HG03457 (cell line): ENCODE results near the gene DNAJC1.
"Not testable (repeated sequence)": the region's sequence is repeated elsewhere in the genome, so short reads cannot be mapped to it uniquely, and the experiment has no call there.

ENCODE experiments used
- ATAC-seq: cut with Tn5 transposase; IDR thresholded peaks from one replicate; pipeline ENCODE4 v1.9.1; 2021; ENCODE audit warnings: moderate number of reproducible peaks; ENCODE audit not compliant: unreplicated experiment

DNAJC1 gene, protein sequence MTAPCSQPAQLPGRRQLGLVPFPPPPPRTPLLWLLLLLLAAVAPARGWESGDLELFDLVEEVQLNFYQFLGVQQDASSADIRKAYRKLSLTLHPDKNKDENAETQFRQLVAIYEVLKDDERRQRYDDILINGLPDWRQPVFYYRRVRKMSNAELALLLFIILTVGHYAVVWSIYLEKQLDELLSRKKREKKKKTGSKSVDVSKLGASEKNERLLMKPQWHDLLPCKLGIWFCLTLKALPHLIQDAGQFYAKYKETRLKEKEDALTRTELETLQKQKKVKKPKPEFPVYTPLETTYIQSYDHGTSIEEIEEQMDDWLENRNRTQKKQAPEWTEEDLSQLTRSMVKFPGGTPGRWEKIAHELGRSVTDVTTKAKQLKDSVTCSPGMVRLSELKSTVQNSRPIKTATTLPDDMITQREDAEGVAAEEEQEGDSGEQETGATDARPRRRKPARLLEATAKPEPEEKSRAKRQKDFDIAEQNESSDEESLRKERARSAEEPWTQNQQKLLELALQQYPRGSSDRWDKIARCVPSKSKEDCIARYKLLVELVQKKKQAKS

GRCh38 chr10:22003177-22003963 is at the start of gene DNAJC1:
TSS of gene DNAJC1 (minus strand) at chr10:22003730. CDS start at chr10:22003434, 296 bp downstream.
- peak; percentile 93 for ATAC-seq

DNA sequence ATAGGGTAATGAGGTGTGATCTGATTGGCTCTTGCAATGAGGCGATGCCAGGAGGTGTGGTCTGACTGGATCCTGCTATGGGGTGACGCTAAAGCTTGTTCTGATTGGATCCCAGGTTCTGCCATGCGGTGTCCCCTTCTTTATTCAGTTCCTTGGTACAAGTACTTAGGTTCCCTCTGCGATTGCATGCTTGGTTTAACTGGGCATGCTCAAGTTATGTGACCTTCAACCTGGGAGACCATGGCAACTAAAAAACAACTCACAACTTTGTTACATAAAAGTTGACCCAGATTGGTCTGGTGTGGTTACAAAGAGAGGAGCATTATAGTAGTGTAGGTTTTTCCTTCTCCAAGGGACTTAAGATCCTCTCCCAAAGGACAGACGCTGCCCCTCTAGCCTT is 49.5 kb upstream of the DNAJC1 start:
- no peak for ATAC-seq

DNA sequence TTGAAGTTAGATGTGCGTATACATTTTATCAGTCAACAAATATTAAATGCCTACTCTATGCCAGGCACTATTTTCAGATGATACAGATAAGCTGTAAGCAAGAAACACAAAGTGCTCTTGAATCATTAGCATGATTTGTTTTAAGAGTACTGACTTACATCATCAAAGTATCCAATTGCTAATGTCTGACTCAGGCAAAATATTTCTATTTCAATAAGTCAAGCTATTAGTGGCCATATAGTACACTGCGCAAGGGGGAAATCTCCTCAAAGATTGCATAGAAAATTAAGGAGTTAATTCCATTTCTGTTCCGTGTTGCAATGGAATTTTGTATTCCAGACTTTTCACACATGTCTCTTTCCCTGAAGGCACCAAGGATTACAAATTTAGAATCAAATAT is 46.1 kb upstream of the DNAJC1 start:
- ATAC-seq: no peak

- ATAC-seq: no peak
Measured at GRCh38 chr10:22047812-22048211, 44.3 kb upstream of the DNAJC1 start.

- no peak for ATAC-seq
Measured at GRCh38 chr10:22043327-22043633, 39.8 kb upstream of the DNAJC1 start.

GRCh38 chr10:22042557-22043326 is 39.2 kb upstream of the DNAJC1 start:
- no peak for ATAC-seq

DNA sequence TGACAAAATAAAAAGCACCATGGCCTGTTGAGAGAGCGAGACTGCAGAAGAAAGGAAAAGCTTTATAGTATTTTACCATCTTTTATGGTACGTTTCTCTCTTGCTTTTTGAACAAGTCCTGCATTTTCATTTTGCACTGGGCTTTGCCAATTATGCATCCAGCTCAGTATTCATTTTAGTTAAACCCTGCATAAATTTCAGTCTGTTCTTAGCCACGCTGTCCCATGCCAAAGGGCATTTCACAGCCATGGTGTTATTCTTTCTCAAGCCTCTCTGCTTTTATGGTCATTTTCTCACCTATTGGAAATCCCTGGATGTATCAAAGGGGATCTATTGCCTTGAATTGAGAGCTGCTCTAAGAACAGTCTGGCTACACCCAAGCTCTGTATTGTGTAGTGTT is 30.8 kb upstream of the DNAJC1 start:
- ATAC-seq: no peak

DNA sequence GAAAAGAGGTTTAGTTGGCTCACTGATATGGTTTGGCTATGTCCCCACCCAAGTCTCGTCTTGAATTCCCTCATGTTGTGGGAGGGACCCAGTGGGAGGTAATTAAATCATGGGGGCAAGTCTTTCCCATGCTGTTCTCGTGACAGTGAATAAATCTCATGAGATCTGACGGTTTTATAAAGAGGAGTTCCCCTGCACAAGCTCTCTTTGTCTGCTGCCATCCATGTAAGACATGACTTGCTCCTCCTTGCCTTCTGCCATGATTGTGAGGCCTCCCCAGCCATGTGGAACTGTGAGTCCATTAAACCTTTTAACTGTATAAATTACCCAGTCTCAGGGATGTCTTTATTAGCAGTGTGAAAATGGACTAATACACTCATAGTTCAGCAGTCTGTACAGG is 28.7 kb upstream of the DNAJC1 start:
- not testable (repeated sequence) for ATAC-seq

DNA sequence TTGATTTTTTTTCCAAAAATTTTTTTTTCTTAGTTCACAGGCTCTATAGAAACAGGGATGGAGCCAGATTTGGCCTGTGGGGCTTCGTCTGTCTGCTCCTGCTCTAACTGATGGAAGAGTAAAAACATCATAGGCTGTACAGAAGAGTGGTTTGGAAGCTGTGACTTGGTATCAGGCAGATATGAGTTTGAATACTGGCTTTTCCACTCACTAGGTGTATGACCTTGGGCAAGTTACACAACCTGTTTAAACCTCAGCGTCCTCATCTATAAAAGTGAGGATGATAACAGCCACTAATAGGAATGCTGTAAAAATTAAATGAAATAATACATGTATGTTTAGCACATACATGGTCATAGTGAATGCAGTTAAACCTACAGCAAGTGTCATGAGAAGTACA is 26.9 kb upstream of the DNAJC1 start:
- ATAC-seq: no peak

DNA sequence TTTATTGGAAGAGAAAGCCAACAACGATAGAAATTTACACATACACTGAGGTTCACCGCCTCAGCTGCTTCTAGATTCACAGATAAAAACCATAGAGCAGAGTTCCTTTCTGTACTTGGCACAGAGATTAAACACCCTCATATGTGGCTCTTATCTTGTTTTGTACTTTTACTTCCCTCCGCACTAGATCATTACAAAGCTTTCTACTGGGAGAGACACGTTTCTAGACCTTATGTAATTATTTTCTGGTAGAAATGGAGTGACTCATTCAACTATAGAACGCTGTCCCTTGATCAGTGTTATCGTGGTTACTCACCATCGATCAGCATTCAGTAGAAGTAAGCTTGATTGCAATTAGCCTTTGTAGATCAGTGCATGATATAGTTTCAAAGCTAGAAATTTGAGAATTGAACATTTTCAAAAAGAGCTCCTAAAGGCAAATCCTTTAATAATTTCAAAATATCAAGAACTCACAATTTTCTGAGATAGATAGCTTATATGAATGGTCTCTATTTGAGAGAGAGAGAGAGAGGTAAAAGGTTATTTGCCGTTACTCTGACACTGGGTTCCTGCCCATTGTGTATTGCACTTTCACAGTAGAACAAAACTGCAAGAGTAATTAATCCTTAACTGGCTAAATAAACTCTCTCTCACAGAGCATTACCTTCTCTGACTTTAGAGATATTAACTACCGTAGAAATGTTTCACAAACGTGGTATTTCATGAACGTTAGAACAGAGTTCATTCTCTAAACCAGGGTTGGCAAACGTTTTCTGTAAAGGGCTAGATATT is 26.1 kb upstream of the DNAJC1 start:
- ATAC-seq: no peak

- no peak for ATAC-seq
Measured at GRCh38 chr10:22027364-22028238, 24.1 kb upstream of the DNAJC1 start.

- ATAC-seq: no peak
Measured at GRCh38 chr10:22026287-22026686, 22.8 kb upstream of the DNAJC1 start.

GRCh38 chr10:22023508-22023907 is 20.0 kb upstream of the DNAJC1 start:
- ATAC-seq: no peak

DNA sequence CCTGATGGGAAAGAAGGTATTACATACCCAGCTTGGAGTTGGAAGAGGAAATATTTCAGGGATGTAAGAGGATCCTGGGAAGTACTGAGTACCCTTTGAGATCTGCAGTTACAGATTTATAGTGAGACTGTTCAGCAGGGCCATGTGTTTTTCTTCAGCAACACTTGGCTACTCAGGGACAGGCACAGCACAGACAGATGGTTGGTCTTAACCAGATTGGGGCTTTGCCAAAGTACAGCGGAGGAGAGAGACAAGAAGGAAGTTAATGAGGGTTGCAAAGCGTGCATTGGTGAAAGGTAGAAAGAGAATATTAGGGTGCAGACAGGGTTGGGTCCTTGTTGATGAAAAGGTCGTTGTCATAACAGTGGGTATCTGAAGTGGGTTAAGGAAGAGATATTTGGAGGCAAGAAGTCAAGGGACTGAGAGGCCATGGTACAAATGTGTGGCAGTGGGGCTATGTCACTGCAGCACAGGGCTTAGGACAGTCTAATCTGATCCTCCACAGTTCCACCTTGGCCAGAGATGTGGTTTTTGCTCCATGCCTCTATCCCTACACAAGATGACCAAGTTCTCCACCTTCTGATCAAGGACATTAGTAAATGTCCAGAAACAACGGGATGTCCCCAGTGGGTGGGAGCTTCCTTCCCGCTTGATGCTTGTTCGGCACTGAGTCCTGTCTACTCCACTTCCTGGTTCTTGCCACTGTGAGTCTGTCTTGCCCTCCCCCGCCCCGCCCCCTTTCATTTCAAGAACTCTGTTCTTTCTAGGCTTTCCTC is 18.9 kb upstream of the DNAJC1 start:
- no peak for ATAC-seq

GRCh38 chr10:22021144-22021543 is 17.6 kb upstream of the DNAJC1 start:
- not testable (repeated sequence) for ATAC-seq

- ATAC-seq: no peak
Measured at GRCh38 chr10:22017283-22018020, 13.9 kb upstream of the DNAJC1 start.

DNA sequence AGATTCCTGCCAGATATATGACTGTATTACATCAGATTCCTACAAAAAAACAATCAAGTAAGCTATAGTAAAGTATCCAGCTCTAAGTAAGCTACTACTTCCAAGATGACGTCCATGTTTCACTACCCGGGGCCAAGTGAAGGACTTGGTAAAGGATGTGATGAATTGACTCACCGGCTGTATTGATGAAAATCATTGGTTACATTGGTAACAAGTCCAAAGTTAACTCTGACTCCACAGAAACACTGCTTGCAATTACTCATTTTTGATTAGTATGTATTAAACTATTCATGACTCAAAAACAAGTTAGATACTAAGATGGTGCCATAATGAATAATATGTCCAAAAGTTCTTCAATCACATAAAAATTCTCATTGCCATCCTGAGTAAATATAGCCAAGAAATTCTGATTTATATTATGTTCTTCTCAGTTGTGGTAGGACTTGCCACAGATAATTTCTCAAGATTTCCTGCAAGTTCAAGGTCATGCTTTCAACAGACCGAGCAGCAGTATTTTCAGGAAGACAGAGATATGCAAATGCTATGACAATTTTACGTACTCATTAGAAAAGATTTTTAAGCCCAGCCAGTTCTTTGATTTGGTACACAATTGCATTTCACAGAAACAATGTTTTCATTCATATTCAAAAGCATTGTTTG is 12.6 kb upstream of the DNAJC1 start:
- ATAC-seq: no peak
